ENCODE data around the gene CASKIN1.

The CASKIN1 gene

GRCh38 chr16:2176047-2176446, 20.4 kb downstream of the CASKIN1 start:
- Histone ChIP-seq H3K4me2 (ENCODE audit: low read length) (no peak overlapping the region), H4K20me1 (ENCODE audit: insufficient read depth, low read length) (no peaks in the 10 kb centered on the region), H2AFZ (ENCODE audit: low read depth, low read length) (no peak overlapping the region), H3K9ac (ENCODE audit: low read length) (no peak overlapping the region), H3K9me3 (ENCODE audit: insufficient read depth, low read length) (no peaks in the 10 kb centered on the region), H3K4me1 (ENCODE audit: low read length) (no peaks in the 10 kb centered on the region), H3K36me3 (replicated peaks; ENCODE audit: low read depth, low read length) (peaks cover 17% of the 10 kb centered on the region), H3K79me2 (ENCODE audit: low read length) (no peaks in the 10 kb centered on the region), H3K27me3 (ENCODE audit: low read depth, low read length) (no peaks in the 10 kb centered on the region), H3K4me3 (ENCODE audit: low read length) (no peak overlapping the region), H3K27ac (ENCODE audit: low read length) (no peak overlapping the region)
- no peak for TF ChIP-seq CTCF (IDR thresholded peaks at IDR 0.05; ENCODE audit: low read depth, low read length)
- TF ChIP-seq EZH2phosphoT487 (IDR thresholded peaks at IDR 0.05; ENCODE audit: low read depth) = no peak

GRCh38 chr16:2175454-2175853, 21.0 kb downstream of the CASKIN1 start:
- Histone ChIP-seq H3K4me1 (ENCODE audit: low read length) (no peaks in the 10 kb centered on the region), H4K20me1 (ENCODE audit: insufficient read depth, low read length) (no peaks in the 10 kb centered on the region), H3K79me2 (ENCODE audit: low read length) (no peaks in the 10 kb centered on the region), H3K9me3 (ENCODE audit: insufficient read depth, low read length) (no peaks in the 10 kb centered on the region), H3K27ac (ENCODE audit: low read length) (no peak overlapping the region), H3K27me3 (ENCODE audit: low read depth, low read length) (no peaks in the 10 kb centered on the region), H3K4me2 (ENCODE audit: low read length) (no peak overlapping the region), H3K36me3 (replicated peaks; ENCODE audit: low read depth, low read length) (peaks cover 17% of the 10 kb centered on the region), H3K9ac (ENCODE audit: low read length) (no peak overlapping the region), H3K4me3 (ENCODE audit: low read length) (no peak overlapping the region), H2AFZ (ENCODE audit: low read depth, low read length) (no peak overlapping the region)
- TF ChIP-seq CTCF (IDR thresholded peaks at IDR 0.05; ENCODE audit: low read depth, low read length) (no peak), EZH2phosphoT487 (IDR thresholded peaks at IDR 0.05; ENCODE audit: low read depth) (no peak)

GRCh38 chr16:2174396-2175131, 21.8 kb downstream of the CASKIN1 start:
- Histone ChIP-seq H3K9me3 (ENCODE audit: insufficient read depth, low read length) (no peaks in the 10 kb centered on the region), H3K4me2 (ENCODE audit: low read length) (no peak overlapping the region), H3K4me3 (ENCODE audit: low read length) (no peak overlapping the region), H3K79me2 (ENCODE audit: low read length) (no peaks in the 10 kb centered on the region), H3K4me1 (ENCODE audit: low read length) (no peaks in the 10 kb centered on the region), H3K36me3 (replicated peaks; ENCODE audit: low read depth, low read length) (peaks cover 17% of the 10 kb centered on the region), H2AFZ (ENCODE audit: low read depth, low read length) (no peak overlapping the region), H3K27ac (ENCODE audit: low read length) (no peak overlapping the region), H3K9ac (ENCODE audit: low read length) (no peak overlapping the region), H4K20me1 (ENCODE audit: insufficient read depth, low read length) (no peaks in the 10 kb centered on the region), H3K27me3 (ENCODE audit: low read depth, low read length) (no peaks in the 10 kb centered on the region)
- TF ChIP-seq EZH2phosphoT487 (IDR thresholded peaks at IDR 0.05; ENCODE audit: low read depth) = no peak
- TF ChIP-seq CTCF (IDR thresholded peaks at IDR 0.05; ENCODE audit: low read depth, low read length) = no peak

- no peaks in the 10 kb centered on the region for H3K79me2 ChIP-seq (ENCODE audit: low read length)
- H3K4me2 ChIP-seq (ENCODE audit: low read length) = no peak overlapping the region
- no peaks in the 10 kb centered on the region for H3K9me3 ChIP-seq (ENCODE audit: insufficient read depth, low read length)
- no peak overlapping the region for H2AFZ ChIP-seq (ENCODE audit: low read depth, low read length)
- H3K9ac ChIP-seq (ENCODE audit: low read length) = no peak overlapping the region
- H4K20me1 ChIP-seq (ENCODE audit: insufficient read depth, low read length) = no peaks in the 10 kb centered on the region
- H3K36me3 ChIP-seq (replicated peaks; ENCODE audit: low read depth, low read length) = peaks cover 17% of the 10 kb centered on the region
- no peak overlapping the region for H3K4me3 ChIP-seq (ENCODE audit: low read length)
- H3K27ac ChIP-seq (ENCODE audit: low read length) = no peak overlapping the region
- H3K4me1 ChIP-seq (ENCODE audit: low read length) = no peaks in the 10 kb centered on the region
- no peak for TF ChIP-seq CTCF (IDR thresholded peaks at IDR 0.05; ENCODE audit: low read depth, low read length)
- no peak for TF ChIP-seq EZH2phosphoT487 (IDR thresholded peaks at IDR 0.05; ENCODE audit: low read depth)
- H3K27me3 ChIP-seq (ENCODE audit: low read depth, low read length) = no peaks in the 10 kb centered on the region
Observed at GRCh38 chr16:2173916-2174315, 22.5 kb downstream of the CASKIN1 start.

All from OCI-LY3 (cell line).